Measurements from ENCODE around the gene TFCP2. TPM values are rescaled to one million over a fixed set of nuclear protein-coding genes. Genes with fewer than 3 reads are reported as not detected.

Gene TFCP2
- total RNA-seq, 1 donor from 2014 or later = 22.4 TPM

DNA sequence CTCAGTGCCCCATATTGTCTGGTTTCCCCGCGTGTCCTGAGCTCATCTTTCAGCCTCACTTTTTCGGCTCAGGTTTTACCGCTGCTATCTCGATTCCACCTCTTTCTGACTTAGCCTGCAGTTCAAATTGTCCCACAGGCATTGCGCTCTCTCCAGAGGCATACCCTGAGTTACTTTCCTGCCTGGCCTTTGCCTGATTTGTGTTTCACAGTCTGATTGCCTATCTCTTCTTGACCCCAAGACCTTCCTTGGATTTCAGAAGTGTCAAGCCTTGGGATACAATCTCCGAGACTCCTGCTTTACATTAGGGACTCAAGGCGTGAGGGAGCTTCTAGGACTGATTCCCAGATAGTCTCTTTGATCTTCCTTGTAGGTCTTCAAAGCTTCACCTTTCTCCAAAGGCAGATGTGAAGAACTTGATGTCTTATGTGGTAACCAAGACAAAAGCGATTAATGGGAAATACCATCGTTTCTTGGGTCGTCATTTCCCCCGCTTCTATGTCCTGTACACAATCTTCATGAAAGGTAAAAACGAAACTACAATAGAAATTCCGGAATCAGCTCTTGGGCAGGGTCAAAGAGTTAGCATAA is 124.2 kb downstream of the TFCP2 start:
- Histone ChIP-seq H3K4me1 (ENCODE audit: insufficient read depth, low read length) (peaks cover 9% of the 10 kb centered on the region), H3K9me3 (ENCODE audit: insufficient read depth, low read depth, low read length) (no peaks in the 10 kb centered on the region), H3K27ac (ENCODE audit: low read depth, low read length) (peak overlapping the region; percentile 84), H3K9ac (ENCODE audit: low read length) (peak overlapping the region; percentile 89), H2AFZ (ENCODE audit: low read depth, low read length) (peak overlapping the region; percentile 98), H3K79me2 (ENCODE audit: insufficient read depth, low read length) (peaks cover 20% of the 10 kb centered on the region), H3K36me3 (ENCODE audit: insufficient read depth, low read length) (peaks cover 2% of the 10 kb centered on the region), H3K4me3 (ENCODE audit: insufficient read depth, low read depth, low read length) (peak overlapping the region; percentile 90), H3K4me2 (ENCODE audit: low read length) (peak overlapping the region; percentile 92), H4K20me1 (ENCODE audit: insufficient read depth, low read length) (no peaks in the 10 kb centered on the region), H3K27me3 (ENCODE audit: insufficient read depth, low read length) (no peaks in the 10 kb centered on the region)
- Mint-ChIP-seq H3K36me3 (ENCODE audit: low read depth, unreplicated experiment) (peaks cover 2% of the 10 kb centered on the region), H3K27ac (ENCODE audit: unreplicated experiment) (peak overlapping the region; percentile 67), H3K9me3 (ENCODE audit: unreplicated experiment) (no peaks in the 10 kb centered on the region), H3K4me3 (ENCODE audit: unreplicated experiment) (peak overlapping the region; percentile 95), H3K27me3 (ENCODE audit: low read depth, unreplicated experiment) (no peaks in the 10 kb centered on the region), H3K4me1 (ENCODE audit: low read depth, unreplicated experiment) (peaks cover 8% of the 10 kb centered on the region)
- DNase-seq (ENCODE audit: low read depth) = no peak
- TF ChIP-seq EZH2 (IDR thresholded peaks at IDR 0.05; ENCODE audit: insufficient read depth, low read length) = no peak
- TF ChIP-seq, protein P1, sequence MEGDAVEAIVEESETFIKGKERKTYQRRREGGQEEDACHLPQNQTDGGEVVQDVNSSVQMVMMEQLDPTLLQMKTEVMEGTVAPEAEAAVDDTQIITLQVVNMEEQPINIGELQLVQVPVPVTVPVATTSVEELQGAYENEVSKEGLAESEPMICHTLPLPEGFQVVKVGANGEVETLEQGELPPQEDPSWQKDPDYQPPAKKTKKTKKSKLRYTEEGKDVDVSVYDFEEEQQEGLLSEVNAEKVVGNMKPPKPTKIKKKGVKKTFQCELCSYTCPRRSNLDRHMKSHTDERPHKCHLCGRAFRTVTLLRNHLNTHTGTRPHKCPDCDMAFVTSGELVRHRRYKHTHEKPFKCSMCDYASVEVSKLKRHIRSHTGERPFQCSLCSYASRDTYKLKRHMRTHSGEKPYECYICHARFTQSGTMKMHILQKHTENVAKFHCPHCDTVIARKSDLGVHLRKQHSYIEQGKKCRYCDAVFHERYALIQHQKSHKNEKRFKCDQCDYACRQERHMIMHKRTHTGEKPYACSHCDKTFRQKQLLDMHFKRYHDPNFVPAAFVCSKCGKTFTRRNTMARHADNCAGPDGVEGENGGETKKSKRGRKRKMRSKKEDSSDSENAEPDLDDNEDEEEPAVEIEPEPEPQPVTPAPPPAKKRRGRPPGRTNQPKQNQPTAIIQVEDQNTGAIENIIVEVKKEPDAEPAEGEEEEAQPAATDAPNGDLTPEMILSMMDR (IDR thresholded peaks at IDR 0.05; ENCODE audit: insufficient read depth, low read depth, low read length) = no peak
- no peak for FAIRE-seq

DNA sequence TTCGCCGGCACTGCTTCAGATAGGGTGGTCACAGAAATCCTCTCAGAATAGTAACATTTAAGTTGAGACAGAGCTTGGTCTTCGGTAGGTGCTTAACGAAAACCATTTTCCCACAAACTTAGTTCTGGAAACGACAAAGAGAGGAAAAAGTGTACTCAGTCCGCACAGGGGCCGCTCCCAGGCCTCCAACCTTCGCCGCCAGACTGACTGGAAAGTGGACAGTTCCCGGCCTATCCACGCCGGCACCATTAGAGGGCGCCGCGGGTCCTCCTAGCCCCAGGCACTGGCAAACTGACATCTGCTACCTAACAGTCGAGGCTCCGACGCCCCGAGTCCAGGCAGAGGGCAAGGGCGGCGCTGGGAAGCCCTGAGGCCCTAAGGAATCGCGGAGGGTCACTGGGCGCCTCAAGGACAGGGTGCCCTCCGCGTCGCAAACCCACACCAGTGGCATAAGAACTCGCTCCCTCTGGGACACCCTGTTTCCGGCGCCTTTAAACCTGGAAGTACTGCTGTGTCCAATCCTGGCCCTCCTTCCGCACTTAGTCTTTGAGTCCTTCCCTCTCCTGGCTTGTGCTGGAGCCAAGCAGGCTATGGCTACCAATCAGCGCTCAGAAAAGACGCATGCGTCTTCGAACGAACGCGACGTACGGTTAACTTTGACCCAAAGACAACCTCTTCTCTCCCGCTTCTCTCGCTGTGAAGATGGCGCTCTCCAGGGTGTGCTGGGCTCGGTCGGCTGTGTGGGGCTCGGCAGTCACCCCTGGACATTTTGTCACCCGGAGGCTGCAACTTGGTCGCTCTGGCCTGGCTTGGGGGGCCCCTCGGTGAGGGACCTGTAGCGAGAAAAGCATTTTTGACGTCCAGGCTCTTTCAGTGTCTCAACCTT is 125.0 kb downstream of the TFCP2 start, which contains the start of gene LETMD1:
Gene LETMD1 (plus strand): TSS at position 673 of the 886 bp plus-strand sequence. CDS start 30 bp downstream, at position 703.
- Mint-ChIP-seq H3K27ac (ENCODE audit: unreplicated experiment) (peak within 1 kb of the TSS; percentile 67), H3K9me3 (ENCODE audit: unreplicated experiment) (no peaks in the 10 kb centered on the region), H3K4me3 (ENCODE audit: unreplicated experiment) (peak within 1 kb of the TSS; percentile 95), H3K36me3 (ENCODE audit: low read depth, unreplicated experiment) (peaks cover 2% of the 10 kb centered on the region), H3K4me1 (ENCODE audit: low read depth, unreplicated experiment) (peaks cover 8% of the 10 kb centered on the region), H3K27me3 (ENCODE audit: low read depth, unreplicated experiment) (no peaks in the 10 kb centered on the region)
- DNase-seq (ENCODE audit: low read depth) = peak; percentile 97
- H3K9me3 ChIP-seq (ENCODE audit: insufficient read depth, low read depth, low read length) = no peaks in the 10 kb centered on the region
- peak within 1 kb of the TSS; percentile 89 for H3K9ac ChIP-seq (ENCODE audit: low read length)
- H3K27ac ChIP-seq (ENCODE audit: low read depth, low read length) = peak within 1 kb of the TSS; percentile 84
- peak within 1 kb of the TSS; percentile 90 for H3K4me3 ChIP-seq (ENCODE audit: insufficient read depth, low read depth, low read length)
- peak; percentile 39 for FAIRE-seq
- H2AFZ ChIP-seq (ENCODE audit: low read depth, low read length) = peak within 1 kb of the TSS; percentile 98
- no peaks in the 10 kb centered on the region for H4K20me1 ChIP-seq (ENCODE audit: insufficient read depth, low read length)
- peak within 1 kb of the TSS; percentile 92 for H3K4me2 ChIP-seq (ENCODE audit: low read length)
- H3K4me1 ChIP-seq (ENCODE audit: insufficient read depth, low read length) = peaks cover 9% of the 10 kb centered on the region
- H3K79me2 ChIP-seq (ENCODE audit: insufficient read depth, low read length) = peaks cover 20% of the 10 kb centered on the region
- H3K36me3 ChIP-seq (ENCODE audit: insufficient read depth, low read length) = no peaks in the 10 kb centered on the region
- TF ChIP-seq, protein P1 (IDR thresholded peaks at IDR 0.05; ENCODE audit: insufficient read depth, low read depth, low read length) = peak; percentile 74
- no peak for TF ChIP-seq EZH2 (IDR thresholded peaks at IDR 0.05; ENCODE audit: insufficient read depth, low read length)
- no peaks in the 10 kb centered on the region for H3K27me3 ChIP-seq (ENCODE audit: insufficient read depth, low read length)

Other genes with a start within 250 kb of the TFCP2 start
- not detected in 2 replicates for gene HIGD1C, start 220.6 kb downstream of the TFCP2 start, total RNA-seq
- gene SLC11A2, start 146.8 kb downstream of the TFCP2 start, total RNA-seq = 35.5 and 40.0 TPM in 2 replicates
- 25.2 and 26.4 TPM in 2 replicates for gene LETMD1, start 124.8 kb downstream of the TFCP2 start, total RNA-seq
- 57.8 and 61.6 TPM in 2 replicates for gene CSRNP2, start 89.5 kb downstream of the TFCP2 start, total RNA-seq
- 3.6 and 3.7 TPM in 2 replicates for gene POU6F1, start 44.9 kb upstream of the TFCP2 start, total RNA-seq
- 87.7 and 92.8 TPM in 2 replicates for gene DAZAP2, start 65.7 kb upstream of the TFCP2 start, total RNA-seq
- 1.3 and 3.6 TPM in 2 replicates for gene SMAGP, start 97.3 kb upstream of the TFCP2 start, total RNA-seq
- not detected in 2 replicates for gene BIN2, start 151.0 kb upstream of the TFCP2 start, total RNA-seq
- gene CELA1, start 173.5 kb upstream of the TFCP2 start, total RNA-seq = not detected in 2 replicates
- 9.9 and 13.8 TPM in 2 replicates for gene GALNT6, start 218.3 kb upstream of the TFCP2 start, total RNA-seq

All from astrocyte (in vitro differentiated cells and primary cell).